ENCODE data around the gene GALNS.

- no peak for TF ChIP-seq SP1 (IDR thresholded peaks at IDR 0.05)
- TF ChIP-seq SP1 (CRISPR knock-in tag; IDR thresholded peaks at IDR 0.05), result no peak
- no peak for TF ChIP-seq YEATS2 (CRISPR knock-in tag; IDR thresholded peaks at IDR 0.05; ENCODE audit: borderline replicate concordance)
- TF ChIP-seq SP2 (CRISPR knock-in tag; IDR thresholded peaks at IDR 0.05), result no peak
Observed at GRCh38 chr16:88853325-88853941, 3.3 kb downstream of the GALNS start.
